ENCODE data around the gene MTMR4.

GRCh38 chr17:58484600-58484999 is 29.8 kb downstream of the MTMR4 start:
- TF ChIP-seq, protein P1, sequence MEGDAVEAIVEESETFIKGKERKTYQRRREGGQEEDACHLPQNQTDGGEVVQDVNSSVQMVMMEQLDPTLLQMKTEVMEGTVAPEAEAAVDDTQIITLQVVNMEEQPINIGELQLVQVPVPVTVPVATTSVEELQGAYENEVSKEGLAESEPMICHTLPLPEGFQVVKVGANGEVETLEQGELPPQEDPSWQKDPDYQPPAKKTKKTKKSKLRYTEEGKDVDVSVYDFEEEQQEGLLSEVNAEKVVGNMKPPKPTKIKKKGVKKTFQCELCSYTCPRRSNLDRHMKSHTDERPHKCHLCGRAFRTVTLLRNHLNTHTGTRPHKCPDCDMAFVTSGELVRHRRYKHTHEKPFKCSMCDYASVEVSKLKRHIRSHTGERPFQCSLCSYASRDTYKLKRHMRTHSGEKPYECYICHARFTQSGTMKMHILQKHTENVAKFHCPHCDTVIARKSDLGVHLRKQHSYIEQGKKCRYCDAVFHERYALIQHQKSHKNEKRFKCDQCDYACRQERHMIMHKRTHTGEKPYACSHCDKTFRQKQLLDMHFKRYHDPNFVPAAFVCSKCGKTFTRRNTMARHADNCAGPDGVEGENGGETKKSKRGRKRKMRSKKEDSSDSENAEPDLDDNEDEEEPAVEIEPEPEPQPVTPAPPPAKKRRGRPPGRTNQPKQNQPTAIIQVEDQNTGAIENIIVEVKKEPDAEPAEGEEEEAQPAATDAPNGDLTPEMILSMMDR (IDR thresholded peaks at IDR 0.05), result no peak
- no peak for TF ChIP-seq POLR2AphosphoS5 (IDR thresholded peaks at IDR 0.05)

Data from breast epithelium (tissue), 3 donors.